ENCODE data around the gene ASIC2. TPM values are rescaled to one million over a fixed set of nuclear protein-coding genes. Genes with fewer than 3 reads are reported as not detected.

Gene ASIC2
- total RNA-seq, 2 experiments from 2014 or later: not detected

GRCh38 chr17:33179151-33179550 lies 113.9 kb downstream of the ASIC2 start:
- H3K27ac Mint-ChIP-seq: no peak overlapping the region
- no peaks in the 10 kb centered on the region for H3K4me1 ChIP-seq (ENCODE audit: insufficient read depth, low read length)
- H3K9me3 Mint-ChIP-seq: no peaks in the 10 kb centered on the region
- no peak overlapping the region for H3K4me3 ChIP-seq (ENCODE audit: low read length)
- POLR2A ChIA-PET: no interaction called here
- no peaks in the 10 kb centered on the region for H3K36me3 Mint-ChIP-seq (ENCODE audit: low read depth)
- no peak for TF ChIP-seq CTCF (IDR thresholded peaks at IDR 0.05)
- no peaks in the 10 kb centered on the region for H3K9me3 ChIP-seq (ENCODE audit: control insufficient read depth in 1 of 2, insufficient read depth in 1 of 2, low read length in 2 of 2)
- DNase-seq: no peak
- H3K4me1 Mint-ChIP-seq (ENCODE audit: low read depth): no peaks in the 10 kb centered on the region
- H3K27ac ChIP-seq (ENCODE audit: low read depth in 1 of 2, low read length in 2 of 2): no peak overlapping the region
- peaks cover 4 to 6% of the 10 kb centered on the region in 2 experiments for H3K27me3 ChIP-seq (ENCODE audit: control insufficient read depth in 1 of 2, insufficient read depth in 2 of 2, low read length in 2 of 2)
- CTCF ChIA-PET: no interaction called here
- no peak for ATAC-seq (ENCODE audit: poor library complexity)
- H3K27me3 Mint-ChIP-seq: peaks cover 35% of the 10 kb centered on the region
- intact Hi-C loops (cut with DNase I, micrococcal nuclease): no loop called here
- H3K36me3 ChIP-seq (ENCODE audit: insufficient read depth, low read length): no peaks in the 10 kb centered on the region
- H3K4me3 Mint-ChIP-seq: no peak overlapping the region

GRCh38 chr17:33178681-33179080 lies 114.4 kb downstream of the ASIC2 start:
- ChIA-PET CTCF (no interaction called here), POLR2A (no interaction called here)
- no peak overlapping the region for H3K27ac ChIP-seq (ENCODE audit: low read depth in 1 of 2, low read length in 2 of 2)
- peaks cover 4 to 6% of the 10 kb centered on the region in 2 experiments for H3K27me3 ChIP-seq (ENCODE audit: control insufficient read depth in 1 of 2, insufficient read depth in 2 of 2, low read length in 2 of 2)
- H3K4me1 Mint-ChIP-seq (ENCODE audit: low read depth): no peaks in the 10 kb centered on the region
- peaks cover 32% of the 10 kb centered on the region for H3K27me3 Mint-ChIP-seq
- no peaks in the 10 kb centered on the region for H3K36me3 ChIP-seq (ENCODE audit: insufficient read depth, low read length)
- no peak overlapping the region for H3K4me3 ChIP-seq (ENCODE audit: low read length)
- no peak for TF ChIP-seq CTCF (IDR thresholded peaks at IDR 0.05)
- ATAC-seq (ENCODE audit: poor library complexity) (no peak), DNase-seq (no peak)
- H3K9me3 ChIP-seq (ENCODE audit: control insufficient read depth in 1 of 2, insufficient read depth in 1 of 2, low read length in 2 of 2): no peaks in the 10 kb centered on the region
- H3K4me1 ChIP-seq (ENCODE audit: insufficient read depth, low read length): no peaks in the 10 kb centered on the region
- H3K27ac Mint-ChIP-seq: no peak overlapping the region
- intact Hi-C loops (cut with DNase I, micrococcal nuclease): no loop called here
- H3K4me3 Mint-ChIP-seq: no peak overlapping the region
- no peaks in the 10 kb centered on the region for H3K36me3 Mint-ChIP-seq (ENCODE audit: low read depth)
- no peaks in the 10 kb centered on the region for H3K9me3 Mint-ChIP-seq

- no peak for TF ChIP-seq CTCF (IDR thresholded peaks at IDR 0.05)
- peaks cover 2% of the 10 kb centered on the region for H3K9me3 Mint-ChIP-seq
- Histone ChIP-seq H3K27me3 (ENCODE audit: control insufficient read depth in 1 of 2, insufficient read depth in 2 of 2, low read length in 2 of 2) (peaks cover 4 to 6% of the 10 kb centered on the region in 2 experiments), H3K4me3 (ENCODE audit: low read length) (no peak overlapping the region), H3K9me3 (ENCODE audit: control insufficient read depth in 1 of 2, insufficient read depth in 1 of 2, low read length in 2 of 2) (no peaks in the 10 kb centered on the region), H3K4me1 (ENCODE audit: insufficient read depth, low read length) (no peaks in the 10 kb centered on the region), H3K36me3 (ENCODE audit: insufficient read depth, low read length) (no peaks in the 10 kb centered on the region), H3K27ac (ENCODE audit: low read depth in 1 of 2, low read length in 2 of 2) (no peak overlapping the region)
- no peak overlapping the region for H3K4me3 Mint-ChIP-seq
- DNase-seq: no peak
- no peak for ATAC-seq (ENCODE audit: poor library complexity)
- ChIA-PET CTCF (interaction anchor here (0.7 kb wide), 1 partner anchor 200 kb away, joined by 3 read pairs; no protein-coding TSS in a partner anchor), POLR2A (no interaction called here)
- no peaks in the 10 kb centered on the region for H3K4me1 Mint-ChIP-seq (ENCODE audit: low read depth)
- intact Hi-C loops (cut with DNase I, micrococcal nuclease): no loop called here
- H3K27me3 Mint-ChIP-seq: peaks cover 45% of the 10 kb centered on the region
- no peak overlapping the region for H3K27ac Mint-ChIP-seq
- no peaks in the 10 kb centered on the region for H3K36me3 Mint-ChIP-seq (ENCODE audit: low read depth)
Measured at GRCh38 chr17:33175562-33175961, 117.5 kb downstream of the ASIC2 start.

Data from CD4-positive, alpha-beta T cell (primary cell).